ENCODE results near the gene WDR72. TPM values are rescaled to one million over a fixed set of nuclear protein-coding genes. Genes with fewer than 3 reads are reported as not detected.

The WDR72 gene
- total and polyA plus RNA-seq, 9 donors = 0.04 to 4.4 (median 0.82) TPM; not detected in 2

- no peaks in the 10 kb centered on the region for H3K9me3 ChIP-seq
- no peaks in the 10 kb centered on the region for H3K36me3 ChIP-seq
- H3K27ac ChIP-seq = no peak overlapping the region
- no peaks in the 10 kb centered on the region for H3K27me3 ChIP-seq
- H3K4me3 ChIP-seq = no peak overlapping the region
- no peak for DNase-seq
- intact Hi-C loops (cut with DNase I) = no loop called here
- no peaks in the 10 kb centered on the region for H3K4me1 ChIP-seq (ENCODE audit: insufficient read depth)
- 37 to 50% (median 44%) methylated on average over 7 of the region's 7 CpGs for WGBS, 3 donors
- no peak for TF ChIP-seq CTCF (IDR thresholded peaks at IDR 0.05)
- TF ChIP-seq EP300 (IDR thresholded peaks at IDR 0.05) = no peak
- TF ChIP-seq POLR2A (IDR thresholded peaks at IDR 0.05) = no peak
Measured at GRCh38 chr15:53758412-53758811, 1.1 kb downstream of the WDR72 start.

GRCh38 chr15:53757906-53758305 lies 1.6 kb downstream of the WDR72 start:
- intact Hi-C loops (cut with DNase I) = no loop called here
- Histone ChIP-seq H3K4me1 (ENCODE audit: insufficient read depth) (no peaks in the 10 kb centered on the region), H3K27ac (no peak overlapping the region), H3K36me3 (no peaks in the 10 kb centered on the region), H3K27me3 (no peaks in the 10 kb centered on the region), H3K9me3 (no peaks in the 10 kb centered on the region), H3K4me3 (no peak overlapping the region)
- WGBS, 3 donors = 85 to 94% (median 92%) methylated on average over 6 of the region's 6 CpGs
- no peak for DNase-seq
- no peak for TF ChIP-seq EP300 (IDR thresholded peaks at IDR 0.05)

- no peaks in the 10 kb centered on the region for H3K4me1 ChIP-seq (ENCODE audit: insufficient read depth)
- intact Hi-C loops (cut with DNase I) = no loop called here
- no peaks in the 10 kb centered on the region for H3K9me3 ChIP-seq
- no peaks in the 10 kb centered on the region for H3K36me3 ChIP-seq
- TF ChIP-seq CTCF (IDR thresholded peaks at IDR 0.05) (no peak), EP300 (IDR thresholded peaks at IDR 0.05) (no peak), POLR2A (IDR thresholded peaks at IDR 0.05) (no peak)
- H3K27ac ChIP-seq = no peak overlapping the region
- no peak for DNase-seq
- H3K27me3 ChIP-seq = no peaks in the 10 kb centered on the region
- H3K4me3 ChIP-seq = no peak overlapping the region
- 44 to 72% (median 45%) methylated on average over 1 of the region's 1 CpG for WGBS, 3 donors
Measured at GRCh38 chr15:53753813-53754212, 5.7 kb downstream of the WDR72 start.

GRCh38 chr15:53752406-53752805 lies 7.1 kb downstream of the WDR72 start:
- Histone ChIP-seq H3K4me1 (ENCODE audit: insufficient read depth) (no peaks in the 10 kb centered on the region), H3K27ac (no peak overlapping the region), H3K4me3 (no peak overlapping the region), H3K27me3 (no peaks in the 10 kb centered on the region), H3K9me3 (no peaks in the 10 kb centered on the region), H3K36me3 (no peaks in the 10 kb centered on the region)
- intact Hi-C loops (cut with DNase I) = no loop called here
- DNase-seq = no peak
- TF ChIP-seq EP300 (IDR thresholded peaks at IDR 0.05) = no peak
- no peak for TF ChIP-seq CTCF (IDR thresholded peaks at IDR 0.05)
- no peak for TF ChIP-seq POLR2A (IDR thresholded peaks at IDR 0.05)
- 69 to 79% (median 78%) methylated on average over 4 of the region's 4 CpGs for WGBS, 3 donors

GRCh38 chr15:53747501-53748068 lies 11.9 kb downstream of the WDR72 start:
- DNase-seq = no peak
- no peaks in the 10 kb centered on the region for H3K36me3 ChIP-seq
- WGBS, 3 donors = 58 to 89% (median 80%) methylated on average over 1 of the region's 1 CpG
- no peak for TF ChIP-seq POLR2A (IDR thresholded peaks at IDR 0.05)
- no peak for TF ChIP-seq CTCF (IDR thresholded peaks at IDR 0.05)
- H3K27me3 ChIP-seq = no peaks in the 10 kb centered on the region
- H3K4me1 ChIP-seq (ENCODE audit: insufficient read depth) = no peaks in the 10 kb centered on the region
- no peak overlapping the region for H3K27ac ChIP-seq
- intact Hi-C loops (cut with DNase I) = no loop called here
- no peak overlapping the region for H3K4me3 ChIP-seq
- H3K9me3 ChIP-seq = no peaks in the 10 kb centered on the region

All from ovary (tissue), 9 donors.